Mesodermal cell (in vitro differentiated cells): Measurements from ENCODE around the gene MAP2K5.

Source experiments
- H3K27ac ChIP-seq: 2 replicates; pipeline ENCODE4 v1.7.0; 2013; ENCODE audit warnings: mild to moderate bottlenecking, low read depth, low read length, moderate library complexity; ENCODE audit not compliant: severe bottlenecking
- H3K36me3 ChIP-seq: 2 replicates; pipeline ENCODE4 v1.7.1; 2013; ENCODE audit warnings: mild to moderate bottlenecking, low read length, moderate library complexity; ENCODE audit not compliant: control insufficient read depth, insufficient read depth
- H3K4me1 ChIP-seq: one replicate; pipeline ENCODE4 v1.7.1; 2013; ENCODE audit warnings: mild to moderate bottlenecking, low read length; ENCODE audit not compliant: insufficient read depth, control insufficient read depth, poor library complexity, severe bottlenecking
- H3K4me3 ChIP-seq: 2 replicates; pipeline ENCODE4 v1.7.0; 2013; ENCODE audit warnings: low read length, control low read depth, mild to moderate bottlenecking; ENCODE audit not compliant: insufficient read depth, poor library complexity, severe bottlenecking; ENCODE audit errors: extremely low read depth
- H3K9me3 ChIP-seq: 2 replicates; pipeline ENCODE4 v1.7.1; 2013; ENCODE audit warnings: mild to moderate bottlenecking, low read length, moderate library complexity; ENCODE audit not compliant: control insufficient read depth
- WGBS, 2 experiments: methylation state at CpG; one replicate each; pipeline ENCODE4 v1.1.5; 2013; ENCODE audit warnings: missing lambda C conversion rate in 2 of 2; ENCODE audit not compliant: insufficient coverage in 2 of 2; 5-methylcytosine and 5-hydroxymethylcytosine counted together

Gene MAP2K5

GRCh38 chr15:67722030-67722817 is 179.7 kb downstream of the MAP2K5 start:
- Histone ChIP-seq H3K4me1 (no peaks in the 10 kb centered on the region), H3K9me3 (no peaks in the 10 kb centered on the region), H3K4me3 (no peak overlapping the region), H3K36me3 (no peaks in the 10 kb centered on the region), H3K27ac (no peak overlapping the region)
- 86 to 100% methylated on average over 1 to 2 of the region's 5 CpGs for WGBS, 2 experiments

- Histone ChIP-seq H3K4me1 (no peaks in the 10 kb centered on the region), H3K4me3 (no peak overlapping the region), H3K27ac (no peak overlapping the region), H3K36me3 (no peaks in the 10 kb centered on the region), H3K9me3 (no peaks in the 10 kb centered on the region)
- WGBS, 2 experiments = no CpG with 5 or more reads among the region's 4 CpGs
These were observed 181.0 kb downstream of the MAP2K5 start for GRCh38 chr15:67723294-67724024.

DNA sequence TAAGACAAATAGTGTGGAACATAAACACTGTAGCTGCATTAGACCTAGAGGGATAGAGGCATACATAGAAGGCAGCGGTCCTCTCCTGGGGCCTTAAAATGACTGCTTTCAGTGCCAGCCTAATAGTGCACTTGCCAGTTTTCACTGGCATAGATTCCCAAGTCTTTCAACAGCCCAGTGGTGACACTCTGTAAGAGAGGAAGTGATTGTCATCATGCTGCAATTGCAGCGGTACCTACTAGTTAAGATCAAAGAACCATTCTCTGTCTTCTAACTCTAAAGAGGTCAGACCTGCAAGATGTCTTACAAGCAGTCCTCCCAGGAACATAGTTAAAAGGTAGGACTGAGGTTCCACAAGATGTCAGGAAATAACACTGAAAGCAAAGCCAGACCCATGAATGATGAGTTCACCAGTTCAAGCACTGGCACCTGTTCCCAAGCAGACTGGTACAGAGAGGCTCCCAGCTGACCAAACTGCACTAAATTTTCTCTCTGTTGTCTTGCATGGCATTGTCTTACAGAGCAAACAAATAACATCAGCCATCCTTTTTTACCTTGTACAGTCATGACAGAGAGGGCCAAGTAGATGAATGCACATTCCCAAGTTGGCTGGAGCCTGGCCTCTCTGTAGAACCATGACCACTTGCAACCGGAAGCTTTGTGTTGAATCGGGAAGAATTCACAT is 182.3 kb downstream of the MAP2K5 start:
- no peaks in the 10 kb centered on the region for H3K4me1 ChIP-seq
- H3K27ac ChIP-seq = no peak overlapping the region
- H3K9me3 ChIP-seq = no peaks in the 10 kb centered on the region
- 88 to 100% methylated on average over 2 to 4 of the region's 4 CpGs for WGBS, 2 experiments
- H3K36me3 ChIP-seq = no peaks in the 10 kb centered on the region
- no peak overlapping the region for H3K4me3 ChIP-seq

DNA sequence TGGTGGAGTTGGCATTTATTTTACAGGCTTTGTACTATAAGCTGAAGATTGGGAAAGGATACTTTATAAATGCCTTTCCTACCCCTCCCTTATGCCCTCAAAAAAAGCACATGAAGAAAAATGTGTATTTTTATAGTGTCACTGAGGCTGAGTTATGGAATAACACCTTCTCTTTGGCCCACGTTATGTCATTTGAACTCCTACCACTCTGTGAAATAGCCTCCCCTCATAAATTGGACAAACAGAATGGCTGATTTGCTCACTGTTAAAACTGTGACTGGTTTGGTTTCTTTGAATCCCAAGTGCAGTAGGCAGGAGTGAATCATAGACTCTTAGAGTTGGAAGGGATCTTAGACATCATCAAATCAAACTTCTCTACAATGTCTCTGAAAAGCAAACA is 187.6 kb downstream of the MAP2K5 start:
- no peak overlapping the region for H3K4me3 ChIP-seq
- 86% methylated on average over 1 of the region's 1 CpG; no CpG with 5 or more reads in 1 of the 2 experiments for WGBS, 2 experiments
- no peaks in the 10 kb centered on the region for H3K4me1 ChIP-seq
- H3K9me3 ChIP-seq = no peaks in the 10 kb centered on the region
- H3K27ac ChIP-seq = no peak overlapping the region
- H3K36me3 ChIP-seq = no peaks in the 10 kb centered on the region

GRCh38 chr15:67731112-67731721 is 188.7 kb downstream of the MAP2K5 start:
- H3K9me3 ChIP-seq = no peaks in the 10 kb centered on the region
- WGBS, 2 experiments = 0 to 57% methylated on average over 1 of the region's 2 CpGs
- H3K27ac ChIP-seq = no peak overlapping the region
- no peaks in the 10 kb centered on the region for H3K36me3 ChIP-seq
- H3K4me1 ChIP-seq = no peaks in the 10 kb centered on the region
- H3K4me3 ChIP-seq = no peak overlapping the region

DNA sequence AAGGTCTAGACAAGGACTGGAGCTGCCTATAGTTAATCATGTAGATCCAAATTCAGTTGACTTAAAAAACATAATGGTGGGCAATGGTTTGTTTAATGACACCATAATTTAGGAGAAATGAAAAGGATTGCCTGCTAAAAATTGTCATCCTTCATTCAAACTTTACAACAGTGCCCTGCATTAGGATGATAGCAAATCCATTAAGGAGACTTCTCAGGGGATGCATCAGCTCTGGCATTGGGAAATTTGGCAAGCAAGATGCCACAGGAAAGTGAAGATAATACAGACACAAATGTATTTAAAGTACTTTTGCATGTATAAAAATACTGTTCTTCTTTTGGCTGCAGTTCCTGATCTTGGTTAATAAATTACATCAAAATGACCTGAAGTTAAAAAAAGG is 189.7 kb downstream of the MAP2K5 start:
- no peak overlapping the region for H3K27ac ChIP-seq
- H3K4me1 ChIP-seq = no peaks in the 10 kb centered on the region
- no peak overlapping the region for H3K4me3 ChIP-seq
- H3K9me3 ChIP-seq = no peaks in the 10 kb centered on the region
- no peaks in the 10 kb centered on the region for H3K36me3 ChIP-seq

DNA sequence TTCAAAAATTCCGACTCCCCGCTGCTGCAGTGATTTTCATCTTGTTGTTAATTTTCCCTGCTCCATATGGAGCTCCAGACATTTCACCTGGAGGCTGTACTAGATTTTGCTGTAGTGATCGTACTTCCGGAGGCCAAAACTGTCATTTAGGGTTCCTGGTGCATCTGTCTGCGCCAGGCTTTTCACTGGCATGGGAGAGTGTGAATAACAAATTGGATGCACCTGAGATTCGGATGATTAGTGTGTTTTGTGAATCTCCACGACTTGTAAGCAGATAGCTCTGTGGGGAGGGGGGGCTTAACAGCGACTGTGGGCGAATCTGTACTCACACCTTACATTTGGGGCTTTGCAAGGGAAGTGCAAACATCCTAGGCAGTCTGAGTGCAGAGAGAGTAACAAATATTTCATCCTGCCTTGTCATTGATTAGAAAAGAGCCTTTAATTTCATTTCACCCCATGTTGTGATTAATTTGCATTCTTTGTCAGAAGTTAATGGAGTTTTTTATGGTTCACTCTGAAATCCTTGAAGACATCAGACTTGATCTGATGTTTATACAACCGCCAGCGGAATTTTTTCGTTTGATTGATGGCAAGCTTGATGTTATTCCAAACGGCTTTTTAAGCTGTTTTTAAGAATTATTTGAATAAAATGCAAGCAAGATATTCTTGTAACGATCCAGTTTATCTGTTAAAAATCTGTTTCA is 190.3 kb downstream of the MAP2K5 start:
- H3K9me3 ChIP-seq = no peaks in the 10 kb centered on the region
- H3K4me1 ChIP-seq = no peaks in the 10 kb centered on the region
- H3K36me3 ChIP-seq = no peaks in the 10 kb centered on the region
- H3K4me3 ChIP-seq = no peak overlapping the region
- 85 to 90% methylated on average over 9 to 14 of the region's 14 CpGs for WGBS, 2 experiments
- H3K27ac ChIP-seq = no peak overlapping the region

GRCh38 chr15:67735896-67736295 is 193.4 kb downstream of the MAP2K5 start:
- Histone ChIP-seq H3K4me3 (no peak overlapping the region), H3K4me1 (no peaks in the 10 kb centered on the region), H3K27ac (no peak overlapping the region), H3K36me3 (no peaks in the 10 kb centered on the region), H3K9me3 (no peaks in the 10 kb centered on the region)
- WGBS, 2 experiments = 80% methylated on average over 1 of the region's 2 CpGs; no CpG with 5 or more reads in 1 of the 2 experiments

DNA sequence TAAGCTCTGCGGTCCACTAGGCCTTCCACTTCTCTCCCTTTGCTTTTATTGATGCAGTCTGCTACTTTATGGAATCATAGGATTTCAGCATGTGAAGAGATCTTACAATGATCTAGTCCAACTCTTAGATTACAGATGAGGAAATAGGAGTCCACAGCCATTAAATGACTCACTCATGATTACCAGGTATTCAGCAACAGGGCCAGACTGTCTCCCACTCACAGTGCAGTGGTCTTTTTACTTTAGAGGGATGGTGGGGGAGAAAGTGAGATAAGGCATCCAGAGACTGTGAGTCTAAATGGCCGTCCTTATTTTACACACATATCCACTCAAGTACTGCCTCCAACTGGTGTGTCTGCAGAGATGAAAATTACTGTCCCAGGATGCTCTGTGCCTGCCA is 194.3 kb downstream of the MAP2K5 start:
- H3K4me3 ChIP-seq = no peak overlapping the region
- no peak overlapping the region for H3K27ac ChIP-seq
- WGBS, 2 experiments = no CpG with 5 or more reads among the region's 2 CpGs

DNA sequence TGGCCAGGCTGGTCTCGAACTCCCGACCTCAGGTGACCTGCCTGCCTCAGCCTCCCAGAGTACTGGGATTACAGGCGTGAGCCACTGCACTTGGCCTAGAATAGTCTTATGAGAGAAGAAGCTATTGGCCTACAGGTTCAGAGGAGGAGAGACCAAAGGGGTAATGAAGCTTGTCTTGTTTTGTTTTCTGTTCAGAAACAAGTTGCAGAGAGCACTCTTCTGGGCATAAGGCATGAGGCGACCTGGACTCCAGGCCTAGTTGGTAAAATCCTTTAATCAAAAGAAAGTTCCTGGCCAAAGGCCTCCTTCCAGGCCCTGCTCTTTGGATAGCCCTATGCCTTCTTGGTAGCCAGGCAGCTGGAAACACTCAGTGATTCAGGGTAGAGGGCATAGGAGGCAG is 195.6 kb downstream of the MAP2K5 start:
- no peak overlapping the region for H3K4me3 ChIP-seq
- no peaks in the 10 kb centered on the region for H3K4me1 ChIP-seq
- H3K36me3 ChIP-seq = no peaks in the 10 kb centered on the region
- H3K9me3 ChIP-seq = no peaks in the 10 kb centered on the region
- no peak overlapping the region for H3K27ac ChIP-seq
- 50 to 65% methylated on average over 2 to 4 of the region's 4 CpGs for WGBS, 2 experiments

More for the DNA sequence above, 194.3 kb downstream of the MAP2K5 start:
- H3K4me1 ChIP-seq = no peaks in the 10 kb centered on the region
- H3K9me3 ChIP-seq = no peaks in the 10 kb centered on the region
- no peaks in the 10 kb centered on the region for H3K36me3 ChIP-seq
